Measurements from ENCODE around the gene TBC1D22B. TPM values are rescaled to one million over a fixed set of nuclear protein-coding genes. Genes with fewer than 3 reads are reported as not detected.

TBC1D22B gene
- total and polyA plus RNA-seq, 4 donors = 3.9 to 17.0 (median 7.7) TPM

DNA sequence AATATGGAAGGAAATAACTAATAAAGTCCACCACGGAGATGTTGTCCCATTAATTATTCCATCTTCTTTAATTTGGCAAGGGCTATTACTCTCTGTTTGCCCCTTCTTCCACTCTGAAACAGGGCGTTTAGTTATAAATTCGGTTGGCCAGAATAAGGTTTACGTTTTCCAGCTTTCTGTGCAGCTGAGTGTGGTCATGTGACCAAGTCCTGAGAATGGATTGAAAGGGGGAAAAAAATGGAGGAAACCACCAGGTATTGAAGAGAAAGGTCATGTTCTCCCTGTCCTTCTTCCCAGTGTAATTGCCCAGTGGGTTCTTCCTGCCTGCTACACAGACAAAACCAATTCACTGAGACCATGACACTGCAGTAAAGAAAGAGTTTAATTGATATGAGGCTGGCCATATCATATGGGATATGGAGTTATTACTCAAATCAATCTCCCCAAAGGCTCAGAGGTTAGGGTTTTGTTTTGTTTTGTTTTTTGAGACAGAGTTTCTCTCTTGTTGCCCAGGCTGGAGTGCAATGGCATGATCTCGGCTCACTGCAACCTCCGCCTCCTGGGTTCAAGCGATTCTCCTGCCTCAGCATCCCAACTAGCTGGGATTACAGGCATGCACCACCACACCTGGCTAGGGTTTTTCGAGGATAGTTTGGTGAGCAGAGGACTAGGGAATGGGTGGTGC is 14.3 kb upstream of the TBC1D22B start:
- ATAC-seq (ENCODE audit: low FRiP score) (no peak), DNase-seq (no peak)
- H3K36me3 ChIP-seq (ENCODE audit: control insufficient read depth in 1 of 2, insufficient read depth in 2 of 2, low read length in 1 of 2) = no peaks in the 10 kb centered on the region
- no peaks in the 10 kb centered on the region for H3K9me3 ChIP-seq (ENCODE audit: control insufficient read depth, low read length)
- H3K4me1 ChIP-seq (ENCODE audit: control insufficient read depth in 1 of 2, insufficient read depth in 2 of 2, low read length in 2 of 2) = peaks cover 2 to 8% of the 10 kb centered on the region in 2 donors
- H3K27ac ChIP-seq (ENCODE audit: low read depth in 1 of 2, low read length in 2 of 2) = peak overlapping the region; percentile 78 to 98
- intact Hi-C loops (cut with DNase I) = loop anchor here (5.0 to 10.0 kb wide), 2 partner anchors 39 to 108 kb away; no protein-coding TSS in a partner anchor
- no peaks in the 10 kb centered on the region for H3K27me3 ChIP-seq (ENCODE audit: control insufficient read depth in 1 of 2, insufficient read depth in 2 of 2, low read length in 1 of 2)
- WGBS, 2 donors = 71 to 78% methylated on average over 8 of the region's 8 CpGs
- no peak overlapping the region for H3K4me3 ChIP-seq (ENCODE audit: low read length in 2 of 2)

DNA sequence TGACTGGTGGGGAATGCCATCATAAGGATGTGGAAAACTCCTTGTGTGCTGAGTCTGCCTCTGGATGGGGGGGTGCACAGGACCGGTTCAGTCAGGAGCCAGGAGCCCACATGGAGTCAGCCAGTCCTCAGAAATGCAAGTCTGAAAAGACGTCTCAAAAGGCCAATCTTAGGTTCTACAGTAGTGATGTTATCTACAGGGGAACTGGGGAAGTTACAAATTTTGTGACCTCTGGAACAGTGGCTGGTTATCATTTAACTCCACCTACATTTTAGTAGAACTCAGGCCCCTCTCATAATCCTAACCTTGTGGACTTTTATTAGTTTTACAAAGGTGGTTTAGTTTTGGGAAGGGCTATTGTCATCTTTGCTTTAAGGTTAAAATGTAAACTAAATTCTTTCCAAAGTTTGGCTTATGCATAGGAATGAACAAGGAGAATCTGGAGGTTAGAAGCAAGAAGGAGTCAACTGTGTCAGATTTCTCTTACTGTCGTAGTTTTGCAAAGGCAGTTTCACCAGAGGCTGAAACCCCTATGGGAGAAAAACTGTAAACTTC is 13.7 kb upstream of the TBC1D22B start:
- Histone ChIP-seq H3K9me3 (ENCODE audit: control insufficient read depth, low read length) (no peaks in the 10 kb centered on the region), H3K27ac (ENCODE audit: low read depth in 1 of 2, low read length in 2 of 2) (peak overlapping the region; percentile 12 to 98), H3K36me3 (ENCODE audit: control insufficient read depth in 1 of 2, insufficient read depth in 2 of 2, low read length in 1 of 2) (no peaks in the 10 kb centered on the region), H3K27me3 (ENCODE audit: control insufficient read depth in 1 of 2, insufficient read depth in 2 of 2, low read length in 1 of 2) (no peaks in the 10 kb centered on the region), H3K4me1 (ENCODE audit: control insufficient read depth in 1 of 2, insufficient read depth in 2 of 2, low read length in 2 of 2) (peaks cover 2 to 8% of the 10 kb centered on the region in 2 donors), H3K4me3 (ENCODE audit: low read length in 2 of 2) (no peak overlapping the region)
- ATAC-seq (ENCODE audit: low FRiP score) (no peak), DNase-seq (no peak)
- intact Hi-C loops (cut with DNase I) = loop anchor here (5.0 to 10.0 kb wide), 2 partner anchors 38 to 109 kb away; no protein-coding TSS in a partner anchor
- WGBS, 2 donors = 7 to 10% methylated on average over 3 of the region's 3 CpGs

DNA sequence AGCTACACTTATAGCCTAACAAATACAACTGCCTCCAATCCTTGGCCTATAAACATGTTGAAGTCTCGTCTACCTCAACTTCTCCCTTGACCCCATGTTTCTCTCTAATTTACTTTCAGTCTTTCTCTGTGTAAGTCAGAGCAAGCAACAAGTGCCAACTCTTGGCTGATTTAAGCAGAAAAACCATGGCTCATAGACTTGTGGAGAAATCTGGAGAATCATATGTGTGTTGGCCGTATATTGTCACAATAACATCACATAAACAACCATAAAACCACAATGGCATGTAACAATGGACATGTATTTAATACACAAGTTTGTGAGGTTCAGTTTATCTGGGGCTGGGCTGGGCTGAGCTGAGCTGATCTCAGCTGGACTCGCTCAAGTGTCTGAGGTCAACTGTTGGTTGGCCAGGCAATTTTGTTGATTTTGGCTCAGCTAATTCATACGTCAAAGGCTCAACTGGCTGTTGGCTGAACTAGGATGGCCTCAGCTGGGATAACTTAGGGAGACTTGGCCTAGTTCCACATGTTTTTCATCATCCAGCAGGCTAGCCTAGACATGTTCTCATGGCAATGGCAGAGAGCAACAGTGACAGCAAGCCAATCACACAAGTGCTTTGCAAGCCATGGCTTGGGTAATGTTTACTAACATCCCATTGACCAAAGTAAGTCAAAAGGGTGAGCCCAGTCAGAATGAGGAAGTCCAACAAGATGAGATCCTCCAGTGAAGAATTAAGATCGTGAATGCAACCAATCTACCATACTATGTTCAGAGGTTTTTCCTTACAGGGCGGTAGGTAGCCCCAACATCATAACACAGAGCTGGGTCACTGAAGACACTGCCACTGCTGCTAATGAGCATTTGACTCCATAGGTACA is 12.9 kb upstream of the TBC1D22B start:
- ATAC-seq (ENCODE audit: low FRiP score) (peak; percentile 89), DNase-seq (peak; percentile 81 to 83)
- intact Hi-C loops (cut with DNase I) = loop anchor here (5.0 to 10.0 kb wide), 2 partner anchors 38 to 110 kb away; no protein-coding TSS in a partner anchor
- Histone ChIP-seq H3K27me3 (ENCODE audit: control insufficient read depth in 1 of 2, insufficient read depth in 2 of 2, low read length in 1 of 2) (no peaks in the 10 kb centered on the region), H3K9me3 (ENCODE audit: control insufficient read depth, low read length) (no peaks in the 10 kb centered on the region), H3K4me1 (ENCODE audit: control insufficient read depth in 1 of 2, insufficient read depth in 2 of 2, low read length in 2 of 2) (peaks cover 2 to 6% of the 10 kb centered on the region in 2 donors), H3K27ac (ENCODE audit: low read depth in 1 of 2, low read length in 2 of 2) (peak overlapping the region; percentile 97 to 98), H3K36me3 (ENCODE audit: control insufficient read depth in 1 of 2, insufficient read depth in 2 of 2, low read length in 1 of 2) (no peaks in the 10 kb centered on the region), H3K4me3 (ENCODE audit: low read length in 2 of 2) (no peak overlapping the region)
- 11% methylated on average over 6 of the region's 6 CpGs for WGBS, 2 donors

DNA sequence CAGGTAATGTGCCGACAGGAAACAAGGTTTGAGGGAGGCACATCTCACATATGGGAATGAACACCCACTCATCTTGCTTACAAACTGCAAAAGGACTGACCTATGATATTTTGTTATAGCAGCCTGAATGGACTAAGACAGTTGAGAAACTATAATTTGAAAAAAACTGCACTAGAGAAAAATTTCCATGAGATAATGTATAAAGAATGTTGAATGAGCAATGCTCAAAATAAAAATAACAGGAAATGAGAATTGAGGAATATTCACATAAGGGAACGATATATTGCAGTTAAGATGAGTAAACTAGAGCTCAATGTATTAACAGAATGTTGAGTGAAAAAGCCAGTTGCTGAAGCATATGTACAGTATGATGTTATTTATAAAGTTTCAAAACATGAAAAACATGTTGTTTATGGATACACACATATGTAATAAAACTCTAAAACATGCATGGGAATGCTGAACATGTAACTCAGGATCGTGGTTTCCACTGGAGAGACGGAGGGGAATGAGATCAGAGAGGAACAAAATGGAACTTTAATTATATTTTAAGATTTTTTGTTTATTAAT is 6.3 kb upstream of the TBC1D22B start:
- H3K27ac ChIP-seq (ENCODE audit: low read depth in 1 of 2, low read length in 2 of 2) = no peak overlapping the region
- no peaks in the 10 kb centered on the region for H3K36me3 ChIP-seq (ENCODE audit: control insufficient read depth in 1 of 2, insufficient read depth in 2 of 2, low read length in 1 of 2)
- no peak for DNase-seq
- ATAC-seq (ENCODE audit: low FRiP score) = no peak
- no peak overlapping the region for H3K4me3 ChIP-seq (ENCODE audit: low read length in 2 of 2)
- H3K27me3 ChIP-seq (ENCODE audit: control insufficient read depth in 1 of 2, insufficient read depth in 2 of 2, low read length in 1 of 2) = no peaks in the 10 kb centered on the region
- no peaks in the 10 kb centered on the region for H3K9me3 ChIP-seq (ENCODE audit: control insufficient read depth, low read length)
- 70 to 74% methylated on average over 4 of the region's 4 CpGs for WGBS, 2 donors
- intact Hi-C loops (cut with DNase I) = no loop called here
- H3K4me1 ChIP-seq (ENCODE audit: control insufficient read depth in 1 of 2, insufficient read depth in 2 of 2, low read length in 2 of 2) = no peaks in the 10 kb centered on the region

DNA sequence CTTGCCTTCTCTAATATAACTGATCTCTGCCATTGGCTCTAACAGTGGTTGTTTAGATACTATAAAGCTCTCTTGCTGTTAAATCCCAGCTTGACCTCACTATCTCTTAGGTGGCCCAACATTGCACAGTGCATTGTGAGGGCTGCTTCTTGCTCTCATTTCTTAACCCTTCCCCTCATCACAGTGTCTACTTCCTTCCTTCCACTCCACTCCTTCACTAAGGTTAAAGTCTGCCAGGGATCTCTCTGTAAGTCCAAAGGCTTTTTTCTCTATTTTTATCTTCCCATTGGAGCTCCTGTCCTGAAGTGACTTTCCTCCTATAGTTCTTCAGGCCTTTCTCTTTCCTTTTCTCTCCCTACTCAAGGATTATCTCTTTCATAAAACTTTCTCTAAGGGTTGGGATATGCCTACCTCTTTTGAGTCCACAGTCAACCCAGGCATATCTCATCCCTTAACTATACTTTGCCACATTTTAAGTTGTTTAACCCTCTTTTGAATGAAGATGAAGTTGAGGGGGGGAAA is 4.0 kb upstream of the TBC1D22B start:
- Histone ChIP-seq H3K36me3 (ENCODE audit: control insufficient read depth in 1 of 2, insufficient read depth in 2 of 2, low read length in 1 of 2) (no peaks in the 10 kb centered on the region), H3K27me3 (ENCODE audit: control insufficient read depth in 1 of 2, insufficient read depth in 2 of 2, low read length in 1 of 2) (no peaks in the 10 kb centered on the region), H3K27ac (ENCODE audit: low read depth in 1 of 2, low read length in 2 of 2) (no peak overlapping the region), H3K4me3 (ENCODE audit: low read length in 2 of 2) (no peak overlapping the region), H3K4me1 (ENCODE audit: control insufficient read depth in 1 of 2, insufficient read depth in 2 of 2, low read length in 2 of 2) (no peaks in the 10 kb centered on the region), H3K9me3 (ENCODE audit: control insufficient read depth, low read length) (no peaks in the 10 kb centered on the region)
- intact Hi-C loops (cut with DNase I) = no loop called here
- ATAC-seq (ENCODE audit: low FRiP score) (no peak), DNase-seq (no peak)

DNA sequence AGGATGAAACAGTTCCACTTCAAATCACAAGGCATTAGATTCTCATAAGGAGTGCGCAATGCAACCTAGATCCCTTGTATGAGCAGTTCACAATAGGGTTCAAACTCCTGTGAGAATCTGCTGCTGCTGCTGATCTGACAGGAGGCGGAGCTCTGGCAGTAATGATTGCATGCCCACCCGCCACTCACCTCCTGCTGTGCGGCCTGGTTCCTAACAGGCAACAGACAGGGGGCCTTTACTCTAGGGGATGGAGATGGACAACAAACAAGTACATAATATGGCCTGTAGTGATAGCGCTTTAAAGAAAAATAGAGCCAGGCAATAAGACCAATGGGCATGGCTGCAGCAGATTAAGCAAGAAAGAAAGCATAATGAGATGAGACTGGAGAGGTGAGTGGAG is 2.7 kb upstream of the TBC1D22B start:
- H3K27ac ChIP-seq (ENCODE audit: low read depth in 1 of 2, low read length in 2 of 2) = no peak overlapping the region
- H3K36me3 ChIP-seq (ENCODE audit: control insufficient read depth in 1 of 2, insufficient read depth in 2 of 2, low read length in 1 of 2) = no peaks in the 10 kb centered on the region
- H3K27me3 ChIP-seq (ENCODE audit: control insufficient read depth in 1 of 2, insufficient read depth in 2 of 2, low read length in 1 of 2) = no peaks in the 10 kb centered on the region
- intact Hi-C loops (cut with DNase I) = no loop called here
- 96% methylated on average over 5 of the region's 5 CpGs for WGBS, 2 donors
- H3K4me3 ChIP-seq (ENCODE audit: low read length in 2 of 2) = no peak overlapping the region
- ATAC-seq (ENCODE audit: low FRiP score) (no peak), DNase-seq (no peak)
- H3K9me3 ChIP-seq (ENCODE audit: control insufficient read depth, low read length) = no peaks in the 10 kb centered on the region
- no peaks in the 10 kb centered on the region for H3K4me1 ChIP-seq (ENCODE audit: control insufficient read depth in 1 of 2, insufficient read depth in 2 of 2, low read length in 2 of 2)

DNA sequence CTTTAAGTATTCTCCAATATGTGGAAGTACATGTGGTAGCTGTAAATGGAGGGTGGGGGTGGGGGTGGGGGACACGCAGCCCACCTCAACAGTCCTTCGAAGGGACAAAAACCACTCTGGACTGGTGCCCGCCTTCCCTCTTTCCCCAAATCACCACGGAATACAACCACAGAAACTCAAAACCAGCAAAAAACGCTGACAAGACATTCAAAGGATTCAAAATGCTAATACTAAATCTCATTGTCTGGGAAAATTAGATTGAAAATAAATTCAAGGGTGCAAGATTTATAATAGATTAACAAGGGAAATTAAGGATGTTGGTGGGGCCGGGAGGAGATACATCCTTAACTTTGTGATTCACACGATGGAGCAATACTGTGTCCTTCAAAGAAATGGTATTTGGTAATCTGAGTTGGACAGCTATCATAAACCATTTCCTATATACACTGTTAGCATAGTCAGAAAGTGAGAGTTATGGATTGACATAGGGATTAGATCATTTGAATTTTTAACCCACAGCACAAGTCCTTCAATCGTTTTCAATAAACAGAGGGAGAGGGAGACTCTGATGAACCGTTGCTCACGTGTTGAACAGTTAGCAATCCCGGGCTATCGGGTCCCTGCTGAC is 766 bp upstream of the TBC1D22B start:
- H3K27ac ChIP-seq (ENCODE audit: low read depth in 1 of 2, low read length in 2 of 2) = no peak overlapping the region
- H3K9me3 ChIP-seq (ENCODE audit: control insufficient read depth, low read length) = no peaks in the 10 kb centered on the region
- intact Hi-C loops (cut with DNase I) = no loop called here
- no peaks in the 10 kb centered on the region for H3K27me3 ChIP-seq (ENCODE audit: control insufficient read depth in 1 of 2, insufficient read depth in 2 of 2, low read length in 1 of 2)
- WGBS, 2 donors = 51 to 56% methylated on average over 12 of the region's 12 CpGs
- no peak for DNase-seq
- no peaks in the 10 kb centered on the region for H3K4me1 ChIP-seq (ENCODE audit: control insufficient read depth in 1 of 2, insufficient read depth in 2 of 2, low read length in 2 of 2)
- no peaks in the 10 kb centered on the region for H3K36me3 ChIP-seq (ENCODE audit: control insufficient read depth in 1 of 2, insufficient read depth in 2 of 2, low read length in 1 of 2)
- ATAC-seq (ENCODE audit: low FRiP score) = no peak
- H3K4me3 ChIP-seq (ENCODE audit: low read length in 2 of 2) = peak overlapping the region in 1 of 2 donors; percentile 15

DNA sequence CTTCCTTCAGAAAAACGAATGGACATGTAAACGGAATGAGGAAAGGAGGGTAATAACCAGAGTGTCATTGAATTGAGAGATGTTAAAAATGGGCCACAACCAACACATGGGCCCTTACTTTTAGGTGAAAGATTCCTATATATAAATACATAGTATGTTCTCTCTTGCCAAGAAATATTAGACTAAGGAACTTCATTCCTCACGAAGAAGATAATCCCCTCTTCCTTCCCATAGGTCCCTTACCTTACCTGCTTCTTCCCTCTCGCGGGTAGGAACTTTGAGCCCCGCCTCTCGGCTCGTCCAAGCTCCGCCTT is 295 bp upstream of the TBC1D22B start:
- no peaks in the 10 kb centered on the region for H3K36me3 ChIP-seq (ENCODE audit: control insufficient read depth in 1 of 2, insufficient read depth in 2 of 2, low read length in 1 of 2)
- H3K4me3 ChIP-seq (ENCODE audit: low read length in 2 of 2) = peak overlapping the region in 1 of 2 donors; percentile 15
- H3K27me3 ChIP-seq (ENCODE audit: control insufficient read depth in 1 of 2, insufficient read depth in 2 of 2, low read length in 1 of 2) = no peaks in the 10 kb centered on the region
- ATAC-seq (ENCODE audit: low FRiP score) (no peak), DNase-seq (no peak)
- WGBS, 2 donors = 0 to 1% methylated on average over 9 of the region's 9 CpGs
- no peak overlapping the region for H3K27ac ChIP-seq (ENCODE audit: low read depth in 1 of 2, low read length in 2 of 2)
- intact Hi-C loops (cut with DNase I) = no loop called here
- H3K9me3 ChIP-seq (ENCODE audit: control insufficient read depth, low read length) = no peaks in the 10 kb centered on the region
- no peaks in the 10 kb centered on the region for H3K4me1 ChIP-seq (ENCODE audit: control insufficient read depth in 1 of 2, insufficient read depth in 2 of 2, low read length in 2 of 2)

All from aorta (tissue), 5 donors.